Naive thymus-derived CD4-positive, alpha-beta T cell (primary cell): ENCODE results near the gene GSTM2. TPM values are rescaled to one million over a fixed set of nuclear protein-coding genes. Genes with fewer than 3 reads are reported as not detected.
"Not testable (repeated sequence)": the region's sequence is repeated elsewhere in the genome, so short reads cannot be mapped to it uniquely, and the experiment has no call there.

Experiments used
- ATAC-seq: fragments of 150-1000 bp; cut with Tn5 transposase; 2 replicates; pipeline ENCODE4 v1.10.0; 2021; ENCODE audit warnings: mild to moderate bottlenecking, moderate library complexity
- CTCF ChIA-PET: fragments of 350-600 bp; sonication (Branson Sonifier 250); formaldehyde crosslinking; loops from one replicate; lab custom pipeline; 2021; ENCODE audit warnings: antibody characterized with exemption; lab: Charles Lee
- POLR2A ChIA-PET: fragments of 350-600 bp; sonication (Branson Sonifier 250); formaldehyde crosslinking; loops from one replicate; lab custom pipeline; 2021; ENCODE audit warnings: antibody characterized with exemption, inconsistent platforms; lab: Charles Lee
- DNase-seq, 9 donors: peaks; one replicate each; pipeline versions ENCODE4 v3.0.0 to v3.0.0-alpha.2; 2020 to 2022; ENCODE audit warnings: mixed read lengths in 1 of 9
- H3K27ac ChIP-seq: one replicate; pipeline ENCODE4 v1.7.0; 2013; ENCODE audit warnings: mild to moderate bottlenecking, low read depth, low read length, moderate library complexity
- H3K27me3 ChIP-seq, 2 donors: one replicate each; pipeline ENCODE4 v1.7.0; 2013; ENCODE audit warnings: low read length in 2 of 2, mild to moderate bottlenecking in 2 of 2, moderate library complexity in 2 of 2; ENCODE audit not compliant: control insufficient read depth in 2 of 2, insufficient read depth in 2 of 2
- H3K36me3 ChIP-seq, 3 experiments: 1 replicate in 2 of 3; 2 replicates in 1 of 3; pipeline ENCODE4 v1.7.0; 2013; ENCODE audit warnings: low read length in 3 of 3, mild to moderate bottlenecking in 3 of 3, moderate library complexity in 1 of 3; ENCODE audit not compliant: insufficient read depth in 3 of 3, control insufficient read depth in 2 of 3
- H3K4me1 ChIP-seq, 2 donors: one replicate each; pipeline ENCODE4 v1.7.0; 2013; ENCODE audit warnings: low read length in 2 of 2, mild to moderate bottlenecking in 2 of 2, moderate library complexity in 1 of 2; ENCODE audit not compliant: control insufficient read depth in 2 of 2, insufficient read depth in 2 of 2
- H3K4me3 ChIP-seq: 2 replicates; pipeline ENCODE4 v1.7.0; 2013; ENCODE audit warnings: mild to moderate bottlenecking, low read length
- H3K9me3 ChIP-seq, 3 experiments: 1 replicate in 2 of 3; 2 replicates in 1 of 3; pipeline ENCODE4 v1.7.0; 2013; ENCODE audit warnings: low read length in 3 of 3; ENCODE audit not compliant: control insufficient read depth in 2 of 3
- H3K27ac Mint-ChIP-seq, 9 donors: one replicate each; pipeline ENCODE4 v1.8.0; 2020 to 2022; ENCODE audit warnings: mixed read lengths in 9 of 9, mild to moderate bottlenecking in 8 of 9, moderate library complexity in 5 of 9, inconsistent platforms in 2 of 9
- H3K27me3 Mint-ChIP-seq, 5 donors: one replicate each; pipeline ENCODE4 v1.8.0; 2021 to 2022; ENCODE audit warnings: mixed read lengths in 5 of 5, mild to moderate bottlenecking in 1 of 5
- H3K36me3 Mint-ChIP-seq, 5 donors: one replicate each; pipeline ENCODE4 v1.8.0; 2020 to 2022; ENCODE audit warnings: mixed read lengths in 5 of 5, mild to moderate bottlenecking in 3 of 5, inconsistent platforms in 1 of 5
- H3K4me1 Mint-ChIP-seq, 7 donors: one replicate each; pipeline ENCODE4 v1.8.0; 2020 to 2022; ENCODE audit warnings: mixed read lengths in 7 of 7, mild to moderate bottlenecking in 3 of 7, inconsistent platforms in 1 of 7
- H3K4me3 Mint-ChIP-seq, 10 donors: one replicate each; pipeline ENCODE4 v1.8.0; 2020 to 2022; ENCODE audit warnings: mild to moderate bottlenecking in 10 of 10, mixed read lengths in 10 of 10, moderate library complexity in 6 of 10, inconsistent platforms in 2 of 10
- H3K9me3 Mint-ChIP-seq, 11 donors: one replicate each; pipeline ENCODE4 v1.8.0; 2020 to 2022; ENCODE audit warnings: mixed read lengths in 11 of 11, mild to moderate bottlenecking in 4 of 11, inconsistent platforms in 1 of 11, moderate library complexity in 1 of 11
- intact Hi-C, 2 donors: fragments of 100-400 bp; cut with micrococcal nuclease; formaldehyde crosslinking; loops; one replicate each; pipeline ENCODE4 v1.15.1; 2023
- polyA plus RNA-seq, 2 donors: library from polyadenylated mRNA; unstranded; fragments of 300-500 nt; fragmentation: Illumina TruSeq; gene quantifications; one replicate each; pipeline ENCODE4 v1.2.3, GENCODE V29; 2021
- total RNA-seq, 6 experiments: library from RNA in 5 of 6; stranded (reverse) in 5 of 6; gene quantifications; 1 replicate in 5 of 6; 2 replicates in 1 of 6; pipeline ENCODE4 v1.2.3 and lab custom pipeline; 2021 to 2026

Gene GSTM2
- total and polyA plus RNA-seq, 7 experiments from 2014 or later = 52.2 to 201 (median 72.2) TPM

DNA sequence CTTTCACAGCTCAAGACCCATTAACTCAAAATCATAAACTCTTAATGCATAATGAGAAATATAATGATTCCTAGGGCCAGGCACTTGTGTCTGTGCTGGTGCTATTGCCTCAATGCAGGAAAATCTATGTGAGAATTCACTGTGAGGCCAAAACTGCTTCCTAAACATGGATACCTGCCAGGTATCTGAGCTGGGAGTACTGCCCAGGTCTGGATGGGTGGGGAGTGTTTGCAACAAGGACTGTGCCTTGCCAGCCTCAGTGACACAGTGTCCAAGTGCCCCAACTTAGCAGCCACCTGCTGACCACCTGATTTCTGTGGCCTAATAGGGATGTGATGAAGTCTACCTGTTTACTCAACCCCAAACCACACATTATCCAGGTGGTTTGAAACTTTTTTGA, 42.0 kb downstream of the GSTM2 start:
- H3K4me3 Mint-ChIP-seq, ATAC-seq, H3K4me3 ChIP-seq, H3K9me3 ChIP-seq, H3K27me3 ChIP-seq, H3K4me1 ChIP-seq, H3K27ac Mint-ChIP-seq, DNase-seq, H3K4me1 Mint-ChIP-seq, H3K36me3 ChIP-seq, CTCF ChIA-PET, H3K27ac ChIP-seq: not testable (repeated sequence)
- intact Hi-C loops = loop anchor here in 1 of 2 donors (5.0 kb wide), 1 partner anchor 43 kb away; the partner anchor contains the start of gene GSTM2
- Mint-ChIP-seq H3K27me3 (peaks cover 12 to 15% (median 13%) of the 10 kb centered on the region in 5 donors), H3K9me3 (peaks cover 4 to 25% (median 11%) of the 10 kb centered on the region in 11 donors), H3K36me3 (peaks cover 7 to 37% (median 12%) of the 10 kb centered on the region in 5 donors)
- POLR2A ChIA-PET = interaction anchor here (0.6 kb wide), 1 partner anchor 38 kb away, joined by 5 read pairs; no protein-coding TSS in a partner anchor

GRCh38 chr1:109711593-109712320, 43.9 kb downstream of the GSTM2 start, which contains the start of gene GSTM5:
GSTM5 (plus strand) TSS chr1:109712251; CDS start chr1:109712313, 62 bp downstream.
- peak; percentile 36 for ATAC-seq
- H3K36me3 ChIP-seq, H3K4me1 ChIP-seq, H3K4me3 ChIP-seq, H3K9me3 ChIP-seq, H3K27me3 ChIP-seq, H3K27ac ChIP-seq, POLR2A ChIA-PET, H3K4me1 Mint-ChIP-seq, intact Hi-C loops: not testable (repeated sequence)
- Mint-ChIP-seq H3K36me3 (peaks cover 7 to 32% (median 13%) of the 10 kb centered on the region in 5 donors), H3K27me3 (peaks cover 18 to 21% (median 18%) of the 10 kb centered on the region in 5 donors), H3K27ac (peak within 1 kb of the TSS in 4 of 9 donors; percentile 46 to 92 (median 76)), H3K4me3 (peak within 1 kb of the TSS in 6 of 10 donors; percentile 41 to 81 (median 62)), H3K9me3 (peaks cover 4 to 25% (median 11%) of the 10 kb centered on the region in 11 donors)
- peak in 2 of 9 donors; percentile 13 to 26 for DNase-seq
- CTCF ChIA-PET = interaction anchor here (0.6 kb wide), 2 partner anchors 55 to 409 kb away, joined by 3 to 8 read pairs; no protein-coding TSS in a partner anchor

DNA sequence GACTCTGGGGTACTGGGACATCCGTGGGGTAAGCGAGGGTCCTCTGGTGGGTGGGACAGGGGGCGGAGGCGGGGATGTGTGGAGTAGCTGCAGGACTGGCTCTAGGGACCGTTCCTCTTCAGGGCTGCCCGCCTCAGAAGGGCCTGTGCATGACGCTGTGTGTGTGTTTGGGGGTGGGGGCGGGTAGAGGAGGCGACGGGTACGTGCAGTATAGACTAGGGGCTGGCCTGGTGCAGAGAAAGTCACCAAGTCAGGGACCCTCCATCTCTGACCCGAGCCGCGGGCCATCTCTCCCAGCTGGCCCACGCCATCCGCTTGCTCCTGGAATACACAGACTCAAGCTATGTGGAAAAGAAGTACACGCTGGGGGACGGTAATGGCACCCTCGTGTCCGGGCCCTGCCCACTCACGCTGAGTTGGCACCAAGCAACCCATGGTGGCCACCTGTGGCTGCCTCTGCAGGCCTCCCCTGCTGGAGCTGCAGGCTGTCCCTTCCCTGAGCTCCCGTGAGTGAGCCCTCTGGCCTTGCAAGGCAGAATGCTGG, 44.5 kb downstream of the GSTM2 start:
- intact Hi-C loops = no loop called here
- Histone ChIP-seq H3K27ac (no peak overlapping the region), H3K36me3 (no peaks in the 10 kb centered on the region), H3K4me1 (no peaks in the 10 kb centered on the region), H3K9me3 (no peaks in the 10 kb centered on the region), H3K27me3 (no peaks in the 10 kb centered on the region), H3K4me3 (no peak overlapping the region)
- Mint-ChIP-seq H3K27me3 (peaks cover 18 to 21% (median 18%) of the 10 kb centered on the region in 5 donors), H3K9me3 (peaks cover 4 to 24% (median 11%) of the 10 kb centered on the region in 11 donors), H3K36me3 (peaks cover 7 to 25% (median 13%) of the 10 kb centered on the region in 5 donors), H3K4me3 (peak overlapping the region in 5 of 10 donors; percentile 27 to 69 (median 49)), H3K27ac (peak overlapping the region in 1 of 9 donors; percentile 36), H3K4me1 (peaks cover 0 to 3% (median 0%) of the 10 kb centered on the region in 7 donors)
- ATAC-seq (no peak), DNase-seq (no peak)
- CTCF ChIA-PET = interaction anchor here (0.6 kb wide), 2 partner anchors 56 to 410 kb away, joined by 3 to 8 read pairs; no protein-coding TSS in a partner anchor
- POLR2A ChIA-PET = no interaction called here

GRCh38 chr1:109713636-109714035, 45.8 kb downstream of the GSTM2 start:
- Histone ChIP-seq H3K4me3 (no peak overlapping the region), H3K9me3 (no peaks in the 10 kb centered on the region), H3K27ac (no peak overlapping the region), H3K27me3 (no peaks in the 10 kb centered on the region), H3K36me3 (no peaks in the 10 kb centered on the region), H3K4me1 (no peaks in the 10 kb centered on the region)
- peaks cover 0 to 3% (median 0%) of the 10 kb centered on the region in 7 donors for H3K4me1 Mint-ChIP-seq
- intact Hi-C loops = no loop called here
- ATAC-seq (no peak), DNase-seq (no peak)
- H3K27me3 Mint-ChIP-seq = peaks cover 18 to 30% (median 18%) of the 10 kb centered on the region in 5 donors
- peaks cover 0 to 11% (median 7%) of the 10 kb centered on the region in 11 donors for H3K9me3 Mint-ChIP-seq
- POLR2A ChIA-PET = no interaction called here
- H3K27ac Mint-ChIP-seq = no peak overlapping the region
- no peak overlapping the region for H3K4me3 Mint-ChIP-seq
- CTCF ChIA-PET = no interaction called here
- H3K36me3 Mint-ChIP-seq = peaks cover 4 to 14% (median 6%) of the 10 kb centered on the region in 5 donors

DNA sequence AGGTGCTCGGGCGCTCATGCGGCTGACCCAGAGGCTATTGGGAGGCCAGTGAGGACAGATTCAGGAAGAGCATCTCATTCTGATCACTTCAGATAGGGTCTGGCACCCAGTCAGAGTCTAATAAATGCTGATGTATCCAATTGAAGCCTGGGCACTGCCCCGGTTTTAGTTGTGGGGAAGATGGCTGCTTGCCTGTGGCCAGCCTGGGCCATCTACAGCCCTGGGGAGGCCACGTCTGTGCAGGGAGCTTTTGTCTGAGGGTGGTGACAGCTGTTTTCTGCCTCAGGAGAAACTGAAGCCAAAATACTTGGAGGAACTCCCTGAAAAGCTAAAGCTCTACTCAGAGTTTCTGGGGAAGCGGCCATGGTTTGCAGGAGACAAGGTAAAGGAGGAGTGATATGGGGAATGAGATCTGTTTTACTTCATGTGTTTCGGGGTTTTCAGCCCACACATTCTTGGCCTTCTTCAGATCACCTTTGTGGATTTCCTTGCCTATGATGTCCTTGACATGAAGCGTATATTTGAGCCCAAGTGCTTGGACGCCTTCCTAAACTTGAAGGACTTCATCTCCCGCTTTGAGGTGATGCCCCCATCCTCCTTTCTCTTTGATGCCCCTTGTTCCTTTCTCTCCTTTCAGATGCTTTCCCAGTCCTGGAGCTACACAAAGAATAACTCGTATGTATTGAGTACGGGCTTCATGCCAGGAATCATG, 47.0 kb downstream of the GSTM2 start:
- CTCF ChIA-PET = no interaction called here
- Histone ChIP-seq H3K27ac (no peak overlapping the region), H3K36me3 (no peaks in the 10 kb centered on the region), H3K27me3 (no peaks in the 10 kb centered on the region), H3K9me3 (no peaks in the 10 kb centered on the region), H3K4me3 (no peak overlapping the region), H3K4me1 (no peaks in the 10 kb centered on the region)
- DNase-seq = no peak
- H3K4me1 Mint-ChIP-seq = peaks cover 0 to 3% (median 0%) of the 10 kb centered on the region in 7 donors
- H3K9me3 Mint-ChIP-seq = no peaks in the 10 kb centered on the region
- H3K27ac Mint-ChIP-seq = no peak overlapping the region
- POLR2A ChIA-PET = no interaction called here
- H3K36me3 Mint-ChIP-seq = peaks cover 0 to 5% (median 0%) of the 10 kb centered on the region in 5 donors
- intact Hi-C loops = no loop called here
- H3K4me3 Mint-ChIP-seq = no peak overlapping the region
- peaks cover 18 to 30% (median 18%) of the 10 kb centered on the region in 5 donors for H3K27me3 Mint-ChIP-seq
- ATAC-seq = no peak

DNA sequence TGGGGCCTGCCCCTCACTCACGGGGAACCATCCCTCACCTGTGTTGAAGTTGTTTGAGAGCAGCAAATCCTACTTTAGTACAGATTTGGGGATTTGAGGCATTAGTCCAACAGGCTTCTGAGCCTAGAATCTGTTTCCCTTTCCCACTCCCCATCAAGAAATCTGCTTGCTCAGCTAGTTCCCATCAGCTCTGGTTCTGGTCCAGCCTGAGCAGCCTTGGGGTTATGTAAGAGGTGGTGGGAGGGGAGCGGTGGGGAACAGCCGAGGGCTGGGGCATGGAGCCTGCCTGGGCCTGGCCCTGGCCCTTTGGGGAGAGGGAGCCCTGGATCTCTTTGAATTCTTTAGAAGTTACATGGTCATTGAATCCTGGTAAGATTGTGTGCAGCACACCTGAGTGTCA, 48.3 kb downstream of the GSTM2 start:
- intact Hi-C loops = no loop called here
- ChIA-PET CTCF (no interaction called here), POLR2A (no interaction called here)
- H3K4me1 ChIP-seq = no peaks in the 10 kb centered on the region
- H3K9me3 ChIP-seq = no peaks in the 10 kb centered on the region
- H3K4me3 Mint-ChIP-seq = no peak overlapping the region
- H3K36me3 ChIP-seq = no peaks in the 10 kb centered on the region
- peaks cover 0 to 3% (median 0%) of the 10 kb centered on the region in 7 donors for H3K4me1 Mint-ChIP-seq
- no peak for DNase-seq
- peaks cover 18 to 30% (median 20%) of the 10 kb centered on the region in 5 donors for H3K27me3 Mint-ChIP-seq
- no peaks in the 10 kb centered on the region for H3K27me3 ChIP-seq
- no peak overlapping the region for H3K27ac ChIP-seq
- no peak for ATAC-seq
- H3K4me3 ChIP-seq = no peak overlapping the region
- no peak overlapping the region for H3K27ac Mint-ChIP-seq
- H3K36me3 Mint-ChIP-seq = peaks cover 0 to 5% (median 0%) of the 10 kb centered on the region in 5 donors
- H3K9me3 Mint-ChIP-seq = no peaks in the 10 kb centered on the region
